Gastrocnemius medialis (tissue), 4 donors: Measurements from ENCODE around the gene HNRNPU.
"Not testable (repeated sequence)": the region's sequence is repeated elsewhere in the genome, so short reads cannot be mapped to it uniquely, and the experiment has no call there.

Experiments
- CTCF ChIP-seq, 5 experiments: fragments of 450-650 bp in 3 of 5; fragments of 200-600 bp in 2 of 5; sonication (generic) in 2 of 5; IDR thresholded peaks in 4 of 5; conservative IDR thresholded peaks in 1 of 5; 1 replicate in 4 of 5; 2 replicates in 1 of 5; pipeline ENCODE4 v1.5.1; 2016 to 2019; ENCODE audit warnings: antibody characterized with exemption in 5 of 5, mild to moderate bottlenecking in 3 of 5, moderate library complexity in 3 of 5
- POLR2A ChIP-seq, 2 donors: fragments of 450-650 bp; IDR thresholded peaks; one replicate each; pipeline ENCODE4 v1.6.1; 2017; ENCODE audit warnings: antibody characterized with exemption in 2 of 2, mild to moderate bottlenecking in 2 of 2, moderate library complexity in 2 of 2

GRCh38 chr1:244833260-244833659 lies 31.1 kb downstream of the HNRNPU start:
- TF ChIP-seq CTCF (IDR thresholded peaks at IDR 0.05 in 4 of 5, conservative IDR thresholded peaks at IDR 0.05 in 1 of 5); POLR2A (IDR thresholded peaks at IDR 0.05): not testable (repeated sequence)
